ENCODE results near the gene ZNF385C. TPM values are rescaled to one million over a fixed set of nuclear protein-coding genes. Genes with fewer than 3 reads are reported as not detected.

The ZNF385C gene
- total and polyA plus RNA-seq, 2 of the 13 experiments (the other 11 are each of a cell fraction or from before 2014, with no cell fraction given), result 2.3 to 6.1 TPM

DNA sequence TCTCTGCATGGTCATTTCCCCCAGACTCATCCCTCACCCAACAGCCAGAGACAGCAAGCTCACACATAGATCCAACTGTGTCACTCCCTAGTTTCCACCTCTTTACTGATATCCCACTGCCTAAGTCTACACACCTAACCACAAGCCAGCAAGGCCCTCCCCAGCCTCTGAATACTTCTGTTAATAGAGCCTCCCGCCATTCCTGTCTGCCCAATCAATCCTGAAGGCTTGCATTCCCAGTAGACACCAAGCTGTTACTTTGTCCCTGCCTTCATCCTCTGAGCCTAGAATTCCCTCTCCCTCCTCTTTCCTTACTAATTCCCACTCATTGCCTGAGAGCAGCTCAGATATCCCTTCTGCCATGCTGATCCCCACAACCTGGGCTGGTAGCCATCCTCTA is 52.6 kb downstream of the ZNF385C start (continued):
- no peak for TF ChIP-seq ZNF33A (CRISPR knock-in tag; IDR thresholded peaks at IDR 0.05; ENCODE audit: borderline replicate concordance)
- TF ChIP-seq MEF2D (CRISPR knock-in tag; IDR thresholded peaks at IDR 0.05), result no peak
- no peak for TF ChIP-seq KLF9 (CRISPR knock-in tag; IDR thresholded peaks at IDR 0.05; ENCODE audit: low read depth)

DNA sequence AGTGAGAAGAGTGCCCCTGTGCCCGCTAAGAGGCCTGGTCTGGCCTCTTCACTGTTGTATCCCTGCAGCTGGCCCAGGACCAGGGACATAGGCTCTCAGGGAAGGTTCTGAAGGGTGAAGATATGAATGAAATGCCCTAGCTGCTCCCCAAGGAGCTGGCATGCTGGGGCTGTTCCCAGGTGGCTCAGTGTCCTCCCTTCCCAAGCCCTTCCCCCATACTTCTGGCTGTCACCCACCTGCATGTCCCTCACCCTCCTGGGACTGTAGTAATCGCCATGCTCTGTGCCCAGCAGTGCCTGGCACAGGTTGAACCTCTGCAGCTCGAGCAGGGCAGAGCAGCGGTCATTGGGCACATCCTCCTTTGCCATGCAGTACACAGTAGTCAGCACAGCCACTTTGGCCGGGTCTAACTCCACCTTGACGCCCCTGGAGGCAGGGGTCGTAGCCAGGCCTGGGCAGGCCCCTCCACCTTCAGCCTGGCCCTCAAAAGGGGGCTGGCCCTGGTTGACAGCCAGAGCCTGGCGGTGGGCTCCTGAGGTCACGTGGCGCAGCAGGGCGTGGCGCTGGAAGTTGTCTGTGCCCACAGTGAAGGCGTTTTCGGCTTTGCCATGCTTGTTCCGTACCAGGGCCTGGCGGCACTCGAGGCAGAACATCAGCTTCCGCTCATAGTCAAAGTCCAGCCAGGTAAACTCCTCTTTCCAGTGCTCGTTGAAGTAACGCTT is 55.5 kb downstream of the ZNF385C start:
- in situ Hi-C loops (cut with HindIII; ENCODE audit: extremely low pct_ligation_motif_present, low pct_unique_long_range_greater_than_20kb) (no loop called here), intact Hi-C loops (cut with micrococcal nuclease; ENCODE audit: unreplicated experiment) (no loop called here)
- WGBS (ENCODE audit: low lambda C conversion rate), result 74% methylated on average over 13 of the region's 20 CpGs
- Histone ChIP-seq H2AFZ (ENCODE audit: low read length) (no peak overlapping the region), H3K4me2 (ENCODE audit: low read depth, low read length) (no peak overlapping the region), H3K36me3 (replicated peaks in 1 of 2; ENCODE audit: control insufficient read depth in 1 of 2, insufficient read depth in 2 of 2, low read length in 2 of 2) (no peaks in the 10 kb centered on the region), H3K4me3 (replicated peaks in 1 of 3; ENCODE audit: insufficient read depth in 1 of 3, low read depth in 2 of 3, low read length in 3 of 3) (no peak overlapping the region), H3K9ac (ENCODE audit: insufficient read depth, low read depth, low read length) (no peak overlapping the region), H3K79me2 (ENCODE audit: insufficient read depth, low read length) (no peaks in the 10 kb centered on the region), H3K27ac (ENCODE audit: extremely low read length, insufficient read depth, low read length) (no peak overlapping the region), H4K20me1 (ENCODE audit: insufficient read depth, low read length) (no peaks in the 10 kb centered on the region), H3K4me1 (ENCODE audit: insufficient read depth, low read length) (peaks cover 11% of the 10 kb centered on the region; the same call in 1 of the 2 replicates), H3K27me3 (ENCODE audit: control insufficient read depth in 1 of 2, insufficient read depth in 2 of 2, low read length in 2 of 2) (no peaks in the 10 kb centered on the region), H3K9me3 (ENCODE audit: low read length) (no peaks in the 10 kb centered on the region)
- FAIRE-seq, result no peak
- no peak for DNase-seq (ENCODE audit: low spot score)
- CTCF ChIA-PET (ENCODE audit: low intra/inter-chr PET ratio, low total read pairs), result no interaction called here
- TF ChIP-seq RELA (CRISPR knock-in tag; IDR thresholded peaks at IDR 0.05) (no peak), NFIC (IDR thresholded peaks at IDR 0.05; ENCODE audit: low read length) (no peak), FOXP1 (IDR thresholded peaks at IDR 0.05) (no peak), FOXP1 (CRISPR knock-in tag; IDR thresholded peaks at IDR 0.05) (no peak), BCL6 (CRISPR knock-in tag; IDR thresholded peaks at IDR 0.05) (no peak)
- BruUV-seq (replicated peaks), result no TSS peak
- no peak for ATAC-seq
- POLR2A ChIA-PET, result interaction anchor here (0.5 to 1.0 kb wide), 2 partner anchors 26 to 69 kb away, joined by 3 read pairs; partner anchors contain the start of gene DNAJC7

GRCh38 chr17:42041619-42042018 is 56.7 kb downstream of the ZNF385C start:
- H3K79me2 ChIP-seq (ENCODE audit: insufficient read depth, low read length), result no peaks in the 10 kb centered on the region
- no peak overlapping the region for H2AFZ ChIP-seq (ENCODE audit: low read length)
- peaks cover 11% of the 10 kb centered on the region; the same call in 1 of the 2 replicates for H3K4me1 ChIP-seq (ENCODE audit: insufficient read depth, low read length)
- CTCF ChIA-PET (ENCODE audit: low intra/inter-chr PET ratio, low total read pairs), result interaction anchor here (1.1 kb wide), 1 partner anchor 13 kb away, joined by 5 read pairs; no protein-coding TSS in a partner anchor
- FAIRE-seq, result no peak
- in situ Hi-C loops (cut with HindIII; ENCODE audit: extremely low pct_ligation_motif_present, low pct_unique_long_range_greater_than_20kb), result no loop called here
- H3K9me3 ChIP-seq (ENCODE audit: low read length), result no peaks in the 10 kb centered on the region
- H4K20me1 ChIP-seq (ENCODE audit: insufficient read depth, low read length), result no peaks in the 10 kb centered on the region
- H3K27ac ChIP-seq (ENCODE audit: extremely low read length, insufficient read depth, low read length), result no peak overlapping the region
- 0 out of 5 replicates have a peak, but pooled peaks cover 0 to 4% of the 10 kb centered on the region in 2 experiments for H3K27me3 ChIP-seq (ENCODE audit: control insufficient read depth in 1 of 2, insufficient read depth in 2 of 2, low read length in 2 of 2)
- no peak overlapping the region for H3K9ac ChIP-seq (ENCODE audit: insufficient read depth, low read depth, low read length)
- H3K4me2 ChIP-seq (ENCODE audit: low read depth, low read length), result no peak overlapping the region
- no TSS peak for BruUV-seq (replicated peaks)
- TF ChIP-seq, protein P1, sequence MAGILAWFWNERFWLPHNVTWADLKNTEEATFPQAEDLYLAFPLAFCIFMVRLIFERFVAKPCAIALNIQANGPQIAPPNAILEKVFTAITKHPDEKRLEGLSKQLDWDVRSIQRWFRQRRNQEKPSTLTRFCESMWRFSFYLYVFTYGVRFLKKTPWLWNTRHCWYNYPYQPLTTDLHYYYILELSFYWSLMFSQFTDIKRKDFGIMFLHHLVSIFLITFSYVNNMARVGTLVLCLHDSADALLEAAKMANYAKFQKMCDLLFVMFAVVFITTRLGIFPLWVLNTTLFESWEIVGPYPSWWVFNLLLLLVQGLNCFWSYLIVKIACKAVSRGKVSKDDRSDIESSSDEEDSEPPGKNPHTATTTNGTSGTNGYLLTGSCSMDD (CRISPR knock-in tag; IDR thresholded peaks at IDR 0.05), result no peak
- TF ChIP-seq NONO (IDR thresholded peaks at IDR 0.05) (no peak), NONO (CRISPR knock-in tag; conservative IDR thresholded peaks at IDR 0.05) (no peak), REST (IDR thresholded peaks at IDR 0.05; ENCODE audit: borderline replicate concordance in 1 of 2, low read depth in 1 of 2, low read length in 2 of 2) (0 out of 4 replicates have a peak, but pooled peaks of 1 of the 2 experiments have one; percentile 31), ZBTB3 (CRISPR knock-in tag; IDR thresholded peaks at IDR 0.05; ENCODE audit: borderline replicate concordance, low read depth) (no peak)
- no peak overlapping the region for H3K4me3 ChIP-seq (replicated peaks in 1 of 3; ENCODE audit: insufficient read depth in 1 of 3, low read depth in 2 of 3, low read length in 3 of 3)
- H3K36me3 ChIP-seq (replicated peaks in 1 of 2; ENCODE audit: control insufficient read depth in 1 of 2, insufficient read depth in 2 of 2, low read length in 2 of 2), result no peaks in the 10 kb centered on the region
- intact Hi-C loops (cut with micrococcal nuclease; ENCODE audit: unreplicated experiment), result no loop called here
- DNase-seq (ENCODE audit: low spot score), result no peak
- POLR2A ChIA-PET, result interaction anchor here (1.0 kb wide), 1 partner anchor 24 kb away, joined by 3 read pairs; the partner anchor contains the start of gene DNAJC7
- no peak for ATAC-seq
